Measurements from ENCODE around the gene RND2.
A peak's percentile ranks its signal among the peaks of the same experiment; 100 is the strongest.
"Not testable (repeated sequence)": the region's sequence is repeated elsewhere in the genome, so short reads cannot be mapped to it uniquely, and the experiment has no call there.

Gene RND2

GRCh38 chr17:42991471-42991870, 33.6 kb upstream of the RND2 start:
- Histone ChIP-seq H3K4me3 (replicated peaks; ENCODE audit: low read depth, low read length) (no peak overlapping the region), H3K27me3 (replicated peaks; ENCODE audit: control insufficient read depth, insufficient read depth, low read length) (no peaks in the 10 kb centered on the region), H3K36me3 (ENCODE audit: control insufficient read depth, insufficient read depth, low read length) (peaks cover 25% of the 10 kb centered on the region)
- no peak for DNase-seq (ENCODE audit: extremely low read depth, insufficient read length)
- TF ChIP-seq CTCF (IDR thresholded peaks at IDR 0.05; ENCODE audit: insufficient read depth, low read length, poor library complexity, severe bottlenecking) = no peak

GRCh38 chr17:42992872-42993271, 32.2 kb upstream of the RND2 start:
- no peak for TF ChIP-seq CTCF (IDR thresholded peaks at IDR 0.05; ENCODE audit: insufficient read depth, low read length, poor library complexity, severe bottlenecking)
- H3K4me3 ChIP-seq (replicated peaks; ENCODE audit: low read depth, low read length) = no peak overlapping the region
- H3K27me3 ChIP-seq (replicated peaks; ENCODE audit: control insufficient read depth, insufficient read depth, low read length) = no peaks in the 10 kb centered on the region
- peaks cover 21% of the 10 kb centered on the region for H3K36me3 ChIP-seq (ENCODE audit: control insufficient read depth, insufficient read depth, low read length)
- no peak for DNase-seq (ENCODE audit: extremely low read depth, insufficient read length)

- not testable (repeated sequence) for H3K27me3 ChIP-seq (replicated peaks; ENCODE audit: control insufficient read depth, insufficient read depth, low read length); DNase-seq (ENCODE audit: extremely low read depth, insufficient read length); H3K4me3 ChIP-seq (replicated peaks; ENCODE audit: low read depth, low read length)
- H3K36me3 ChIP-seq (ENCODE audit: control insufficient read depth, insufficient read depth, low read length) = peaks cover 20% of the 10 kb centered on the region
Observed at GRCh38 chr17:42993913-42994312, 31.1 kb upstream of the RND2 start.

DNA sequence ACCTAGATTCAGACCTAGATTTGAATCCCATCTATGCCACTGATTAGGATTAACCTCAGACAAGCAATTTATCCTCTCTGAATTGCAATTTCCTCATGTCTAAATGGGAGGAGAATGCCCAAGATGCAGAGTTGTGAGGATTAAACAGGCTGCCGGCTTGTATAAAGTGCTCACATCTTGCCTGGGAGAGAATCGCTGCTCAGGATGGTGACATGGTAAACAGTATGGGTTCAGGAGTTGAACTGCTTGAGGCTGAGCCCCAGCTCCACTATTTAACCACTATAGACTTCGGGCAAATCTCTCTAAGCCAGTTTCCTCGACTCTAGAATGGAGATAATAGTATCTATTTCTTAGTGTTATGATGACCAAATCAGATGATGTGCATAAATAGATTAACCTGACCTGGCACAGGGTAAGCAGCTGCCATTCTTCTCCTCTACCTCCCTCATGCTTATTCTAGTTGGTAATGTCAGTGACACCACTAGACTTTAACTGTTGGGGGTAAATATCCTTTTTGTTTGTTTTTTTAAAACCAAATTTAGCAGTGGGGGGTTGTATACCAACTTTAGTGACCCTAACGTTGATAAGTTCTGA, 27.5 kb upstream of the RND2 start:
- no peak for TF ChIP-seq CTCF (IDR thresholded peaks at IDR 0.05; ENCODE audit: insufficient read depth, low read length, poor library complexity, severe bottlenecking)
- Histone ChIP-seq H3K27me3 (replicated peaks; ENCODE audit: control insufficient read depth, insufficient read depth, low read length) (no peaks in the 10 kb centered on the region), H3K36me3 (ENCODE audit: control insufficient read depth, insufficient read depth, low read length) (peaks cover 12% of the 10 kb centered on the region), H3K4me3 (replicated peaks; ENCODE audit: low read depth, low read length) (peak overlapping the region; percentile 47; the same call in 1 of the 2 replicates)
- DNase-seq (ENCODE audit: extremely low read depth, insufficient read length) = no peak

GRCh38 chr17:42997984-42998938, 26.8 kb upstream of the RND2 start, which contains the start of gene RPL27:
Gene RPL27 (plus strand): TSS chr17:42998419. CDS start chr17:42998751, 332 bp downstream.
- peaks cover 17% of the 10 kb centered on the region for H3K36me3 ChIP-seq (ENCODE audit: control insufficient read depth, insufficient read depth, low read length)
- peak within 1 kb of the TSS; percentile 83 for H3K4me3 ChIP-seq (replicated peaks; ENCODE audit: low read depth, low read length)
- H3K27me3 ChIP-seq (replicated peaks; ENCODE audit: control insufficient read depth, insufficient read depth, low read length) = no peaks in the 10 kb centered on the region
- peak; percentile 74 for TF ChIP-seq CTCF (IDR thresholded peaks at IDR 0.05; ENCODE audit: insufficient read depth, low read length, poor library complexity, severe bottlenecking)
- peak; percentile 94 for DNase-seq (ENCODE audit: extremely low read depth, insufficient read length)

DNA sequence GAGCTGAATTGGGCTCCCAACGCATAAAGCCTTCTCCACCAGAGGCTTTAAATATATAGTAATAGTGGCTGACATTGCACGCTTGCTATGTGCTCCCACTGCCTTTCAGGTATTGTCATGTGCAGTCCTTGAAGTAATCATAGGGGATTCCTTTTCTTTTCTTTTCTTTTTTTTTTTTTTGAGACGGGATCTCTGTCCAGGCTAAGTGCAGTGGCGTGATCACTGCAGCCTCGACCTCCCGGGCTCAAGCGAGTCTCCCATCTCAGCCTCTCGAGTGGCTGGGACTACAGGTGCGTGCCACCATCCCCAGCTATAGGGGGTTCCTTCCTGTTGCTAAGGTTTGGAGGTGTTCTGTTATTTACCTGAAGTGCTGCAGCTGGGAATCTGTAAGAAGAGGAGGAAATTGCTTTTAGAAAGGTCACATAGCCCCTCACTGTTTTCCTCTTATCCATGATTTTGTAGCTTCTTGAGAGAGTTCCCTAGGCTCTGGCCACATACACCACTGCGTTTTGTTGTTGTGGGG, 26.0 kb upstream of the RND2 start:
- DNase-seq (ENCODE audit: extremely low read depth, insufficient read length) = no peak
- Histone ChIP-seq H3K36me3 (ENCODE audit: control insufficient read depth, insufficient read depth, low read length) (peaks cover 23% of the 10 kb centered on the region), H3K27me3 (replicated peaks; ENCODE audit: control insufficient read depth, insufficient read depth, low read length) (no peaks in the 10 kb centered on the region), H3K4me3 (replicated peaks; ENCODE audit: low read depth, low read length) (peak overlapping the region; percentile 83)
- TF ChIP-seq CTCF (IDR thresholded peaks at IDR 0.05; ENCODE audit: insufficient read depth, low read length, poor library complexity, severe bottlenecking) = no peak

GRCh38 chr17:43000894-43001293, 24.1 kb upstream of the RND2 start:
- DNase-seq (ENCODE audit: extremely low read depth, insufficient read length); H3K4me3 ChIP-seq (replicated peaks; ENCODE audit: low read depth, low read length); H3K27me3 ChIP-seq (replicated peaks; ENCODE audit: control insufficient read depth, insufficient read depth, low read length): not testable (repeated sequence)
- peaks cover 23% of the 10 kb centered on the region for H3K36me3 ChIP-seq (ENCODE audit: control insufficient read depth, insufficient read depth, low read length)
